D721Med (cell line): ENCODE measurements around the gene MALSU1.

ENCODE experiments used
- DNase-seq: peaks from one replicate; pipeline ENCODE4 v3.0.0; 2011; ENCODE audit warnings: low spot score; ENCODE audit not compliant: insufficient read length
- FAIRE-seq: peaks from 2 replicates; lab custom pipeline; 2011; peaks lifted over from hg19 to GRCh38; lab: Jason Lieb, UNC
- TF ChIP-seq, protein P1 (sequence below): IDR thresholded peaks from 2 replicates; pipeline ENCODE4 v1.5.1; 2012; ENCODE audit warnings: mild to moderate bottlenecking, control low read depth; ENCODE audit not compliant: insufficient read depth; ENCODE audit errors: missing control alignments

The MALSU1 gene

DNA sequence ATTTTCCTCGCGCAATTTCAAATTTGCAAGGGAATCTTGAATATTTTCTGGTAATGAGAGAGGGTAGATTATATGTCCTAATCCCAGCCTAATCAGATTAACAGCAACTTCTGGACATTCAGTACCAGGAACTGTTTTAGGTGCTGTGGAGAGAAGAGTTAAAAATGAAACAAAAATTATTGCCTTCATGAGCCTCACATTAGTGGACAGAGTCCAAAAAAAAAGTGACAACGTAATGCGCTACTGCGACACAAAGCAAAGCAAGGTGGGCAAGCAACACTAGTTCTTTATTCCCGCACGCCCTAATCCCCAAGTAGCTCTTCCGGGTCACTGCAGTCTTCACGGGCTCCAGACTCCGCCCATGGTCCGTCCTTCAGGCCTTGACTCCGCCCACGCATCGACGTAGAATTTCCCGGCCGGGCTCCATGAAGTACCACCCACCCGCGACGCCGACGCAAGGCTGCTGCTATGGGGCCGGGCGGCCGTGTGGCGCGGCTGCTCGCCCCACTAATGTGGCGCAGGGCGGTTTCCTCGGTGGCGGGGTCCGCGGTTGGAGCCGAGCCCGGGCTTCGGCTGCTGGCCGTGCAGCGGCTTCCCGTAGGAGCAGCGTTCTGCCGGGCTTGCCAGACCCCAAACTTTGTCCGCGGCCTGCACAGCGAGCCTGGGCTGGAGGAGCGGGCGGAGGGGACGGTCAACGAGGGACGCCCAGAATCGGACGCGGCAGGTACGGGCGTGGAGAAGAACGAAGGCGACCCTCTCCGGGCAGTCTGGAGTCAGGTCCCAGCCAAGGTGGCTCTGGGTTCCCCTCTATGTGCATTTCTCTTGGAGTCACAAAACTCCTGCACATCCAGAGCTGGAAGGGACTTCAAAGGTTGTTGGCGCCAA lies at the start of gene MALSU1:
TSS of gene MALSU1 (plus strand) at position 455 of the 885 bp plus-strand sequence. CDS start at position 469, 14 bp downstream.
- TF ChIP-seq, protein P1, sequence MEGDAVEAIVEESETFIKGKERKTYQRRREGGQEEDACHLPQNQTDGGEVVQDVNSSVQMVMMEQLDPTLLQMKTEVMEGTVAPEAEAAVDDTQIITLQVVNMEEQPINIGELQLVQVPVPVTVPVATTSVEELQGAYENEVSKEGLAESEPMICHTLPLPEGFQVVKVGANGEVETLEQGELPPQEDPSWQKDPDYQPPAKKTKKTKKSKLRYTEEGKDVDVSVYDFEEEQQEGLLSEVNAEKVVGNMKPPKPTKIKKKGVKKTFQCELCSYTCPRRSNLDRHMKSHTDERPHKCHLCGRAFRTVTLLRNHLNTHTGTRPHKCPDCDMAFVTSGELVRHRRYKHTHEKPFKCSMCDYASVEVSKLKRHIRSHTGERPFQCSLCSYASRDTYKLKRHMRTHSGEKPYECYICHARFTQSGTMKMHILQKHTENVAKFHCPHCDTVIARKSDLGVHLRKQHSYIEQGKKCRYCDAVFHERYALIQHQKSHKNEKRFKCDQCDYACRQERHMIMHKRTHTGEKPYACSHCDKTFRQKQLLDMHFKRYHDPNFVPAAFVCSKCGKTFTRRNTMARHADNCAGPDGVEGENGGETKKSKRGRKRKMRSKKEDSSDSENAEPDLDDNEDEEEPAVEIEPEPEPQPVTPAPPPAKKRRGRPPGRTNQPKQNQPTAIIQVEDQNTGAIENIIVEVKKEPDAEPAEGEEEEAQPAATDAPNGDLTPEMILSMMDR: no peak
- no peak for FAIRE-seq
- DNase-seq: peak; percentile 65

DNA sequence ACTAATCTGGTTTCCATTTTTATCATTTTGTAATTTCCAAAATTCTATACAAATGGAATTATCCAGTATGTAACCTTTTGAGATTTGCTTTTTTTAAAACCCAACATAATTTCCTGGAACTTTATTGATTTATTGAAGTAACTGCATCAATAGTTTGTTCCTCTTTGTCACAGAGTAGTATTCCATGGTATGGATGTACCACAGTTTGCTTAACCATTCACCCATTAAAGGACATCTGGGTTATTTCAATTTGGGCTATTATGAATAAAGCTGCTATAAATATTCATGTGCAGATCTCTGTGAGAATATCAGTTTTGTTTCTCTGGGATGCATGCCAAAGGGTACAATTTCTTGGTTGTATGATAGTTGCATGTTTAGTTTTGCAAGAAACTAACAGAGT lies 49.7 kb upstream of the MALSU1 start:
- DNase-seq: no peak
- FAIRE-seq: no peak
- TF ChIP-seq, protein P1: no peak

DNA sequence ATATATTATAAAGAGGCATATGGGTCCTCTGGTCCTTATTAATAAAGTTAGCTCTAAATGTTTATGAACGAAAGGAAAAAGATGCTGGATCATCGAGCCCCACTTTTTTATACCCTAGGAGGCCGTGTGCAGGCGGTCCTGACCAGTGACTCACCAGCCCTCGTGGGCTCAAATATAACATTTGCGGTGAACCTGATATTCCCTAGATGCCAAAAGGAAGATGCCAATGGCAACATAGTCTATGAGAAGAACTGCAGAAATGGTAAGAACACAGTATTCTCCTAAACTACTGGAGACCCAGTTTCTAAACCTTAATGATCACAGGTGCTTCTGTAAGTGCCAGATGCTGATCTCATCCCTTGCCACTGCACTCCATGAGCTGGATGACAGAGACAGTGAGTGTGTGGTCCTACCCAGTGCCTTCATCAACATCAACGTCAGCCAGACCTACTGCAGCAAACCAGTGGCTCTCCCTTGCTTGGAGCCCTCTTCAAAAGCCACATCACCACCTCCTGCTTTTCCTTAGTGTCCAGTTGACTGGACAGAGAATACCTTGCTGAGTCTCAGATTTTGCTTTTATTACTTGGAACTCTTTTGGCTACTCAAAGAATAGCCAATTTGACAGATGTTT lies 45.0 kb upstream of the MALSU1 start:
- DNase-seq: no peak
- FAIRE-seq: no peak
- TF ChIP-seq, protein P1: no peak

DNA sequence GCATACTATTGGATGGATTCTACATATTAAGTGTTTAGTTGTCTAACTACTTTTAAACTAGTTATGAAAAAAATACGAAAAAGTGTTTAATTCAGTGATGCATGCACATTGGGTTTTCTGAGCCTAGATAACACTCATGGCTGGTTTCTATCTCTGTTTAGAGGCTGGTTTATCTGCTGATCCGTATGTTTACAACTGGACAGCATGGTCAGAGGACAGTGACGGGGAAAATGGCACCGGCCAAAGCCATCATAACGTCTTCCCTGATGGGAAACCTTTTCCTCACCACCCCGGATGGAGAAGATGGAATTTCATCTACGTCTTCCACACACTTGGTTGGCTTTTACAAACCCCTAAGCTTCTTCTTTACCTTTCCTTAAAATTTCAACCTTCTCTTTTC lies 42.4 kb upstream of the MALSU1 start:
- FAIRE-seq: no peak
- no peak for DNase-seq
- TF ChIP-seq, protein P1: no peak

DNA sequence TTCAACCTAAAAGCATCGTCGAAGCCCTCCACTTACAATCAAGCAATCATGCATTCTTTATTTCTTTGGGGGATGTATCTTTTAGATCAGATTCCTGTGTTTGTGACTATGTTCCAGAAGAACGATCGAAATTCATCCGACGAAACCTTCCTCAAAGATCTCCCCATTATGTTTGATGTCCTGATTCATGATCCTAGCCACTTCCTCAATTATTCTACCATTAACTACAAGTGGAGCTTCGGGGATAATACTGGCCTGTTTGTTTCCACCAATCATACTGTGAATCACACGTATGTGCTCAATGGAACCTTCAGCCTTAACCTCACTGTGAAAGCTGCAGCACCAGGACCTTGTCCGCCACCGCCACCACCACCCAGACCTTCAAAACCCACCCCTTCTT lies 38.8 kb upstream of the MALSU1 start:
- FAIRE-seq: no peak
- DNase-seq: no peak
- TF ChIP-seq, protein P1: no peak

DNA sequence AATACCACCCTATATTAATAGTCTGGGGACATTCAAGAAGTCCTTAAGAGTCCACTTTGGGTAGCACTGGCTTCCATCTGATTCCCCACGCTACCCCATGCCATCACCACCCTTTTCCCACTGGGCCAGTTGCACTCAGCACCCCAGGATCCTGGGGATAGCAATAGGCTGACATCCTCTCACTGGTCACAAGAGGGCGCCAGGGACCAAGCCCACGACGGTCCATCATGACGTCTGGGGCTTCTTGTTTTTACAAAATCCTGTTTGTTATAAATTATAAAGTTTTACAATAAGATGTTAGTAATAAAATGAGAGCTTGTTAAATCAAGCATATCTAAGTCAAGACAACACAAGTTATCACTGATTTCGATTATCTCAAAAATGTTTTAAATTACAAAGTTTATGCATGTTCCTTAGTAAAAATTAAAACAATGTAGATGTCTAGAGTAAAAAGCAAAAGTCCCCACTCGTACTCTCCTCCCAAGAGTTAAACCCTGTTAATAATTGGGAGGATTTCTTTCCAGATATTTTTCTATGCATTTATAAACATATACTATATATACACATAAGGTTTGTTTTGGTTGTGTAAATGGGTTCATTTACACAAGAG lies 37.2 kb upstream of the MALSU1 start:
- DNase-seq (peak; percentile 42), FAIRE-seq (no peak)
- TF ChIP-seq, protein P1: peak; percentile 79
